ENCODE data around the gene CHI3L2. TPM values are rescaled to one million over a fixed set of nuclear protein-coding genes. Genes with fewer than 3 reads are reported as not detected.

Gene CHI3L2
- total and polyA plus RNA-seq, 11 donors = 1.0 to 23.0 (median 2.1) TPM; not detected in 1

DNA sequence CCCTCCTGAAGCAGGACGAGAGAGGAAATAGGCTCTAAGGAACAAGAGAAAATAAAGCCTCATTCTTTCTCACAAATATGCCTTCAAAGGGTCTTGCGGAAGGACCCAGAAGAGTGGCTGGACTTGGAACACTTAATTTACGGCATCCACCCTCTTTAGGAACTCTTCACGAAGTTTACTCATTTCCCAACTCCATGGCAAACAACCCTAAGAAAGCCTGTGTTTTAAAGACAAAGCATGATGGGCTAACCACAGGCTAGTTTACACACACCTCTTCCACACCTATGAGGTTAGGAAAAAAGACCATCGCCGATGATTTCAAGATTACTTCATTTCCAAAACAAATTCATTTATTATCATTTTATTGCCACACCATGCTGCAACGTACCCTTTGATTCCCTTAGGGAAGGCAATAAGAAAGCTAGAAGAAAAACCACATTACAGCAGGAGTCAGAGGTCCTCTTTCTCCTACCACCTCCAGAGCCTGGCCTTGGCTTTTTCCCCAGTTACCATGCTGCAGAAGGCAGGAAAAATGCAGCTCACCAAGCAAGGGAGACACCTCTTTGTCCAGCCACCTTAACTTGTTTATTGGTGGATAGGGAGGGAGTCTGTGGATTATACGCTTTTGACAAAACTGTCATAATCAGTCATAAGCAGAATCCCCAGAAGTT lies 29.6 kb downstream of the CHI3L2 start:
- peaks cover 0 to 3% (median 0%) of the 10 kb centered on the region in 12 donors for H3K9me3 ChIP-seq
- 82 to 87% (median 86%) methylated on average over 8 of the region's 8 CpGs for WGBS, 4 donors

DNA sequence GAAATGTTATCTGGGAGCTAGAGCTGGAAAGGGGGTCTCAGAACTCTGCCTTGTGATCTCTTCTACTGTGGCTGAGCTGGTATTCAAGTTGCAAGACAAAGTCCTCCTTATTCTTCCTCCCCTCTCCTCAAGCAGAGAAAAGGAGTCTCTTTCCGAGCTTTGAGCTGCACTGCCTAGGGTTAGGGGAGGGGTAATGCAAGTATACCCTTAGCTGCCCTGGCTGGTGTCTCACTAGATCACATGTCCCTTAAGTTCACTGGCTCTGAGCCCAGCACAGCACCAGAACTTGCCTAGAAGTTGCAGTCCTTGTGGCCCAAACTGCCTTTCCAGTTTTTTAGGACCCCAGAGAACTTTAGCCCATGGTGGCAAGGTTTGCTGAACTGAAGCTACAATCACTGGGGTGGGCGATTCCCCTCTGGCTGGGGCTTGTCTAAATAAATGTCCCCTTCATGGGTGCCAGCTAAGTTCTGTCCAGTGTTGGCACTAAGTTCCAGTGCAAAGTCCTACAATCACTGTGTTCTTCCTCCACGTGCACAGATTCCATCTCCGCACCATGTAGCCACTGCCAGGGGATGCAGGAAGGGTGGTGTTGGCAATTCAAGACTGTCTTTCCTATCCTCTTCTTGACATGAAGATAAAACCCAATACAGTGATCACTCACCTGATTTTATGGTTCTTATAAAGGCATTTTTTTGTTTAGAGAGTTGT lies 40.4 kb downstream of the CHI3L2 start:
- H3K4me3 ChIP-seq = no peak overlapping the region
- no peaks in the 10 kb centered on the region for H3K36me3 ChIP-seq
- TF ChIP-seq, protein P1, sequence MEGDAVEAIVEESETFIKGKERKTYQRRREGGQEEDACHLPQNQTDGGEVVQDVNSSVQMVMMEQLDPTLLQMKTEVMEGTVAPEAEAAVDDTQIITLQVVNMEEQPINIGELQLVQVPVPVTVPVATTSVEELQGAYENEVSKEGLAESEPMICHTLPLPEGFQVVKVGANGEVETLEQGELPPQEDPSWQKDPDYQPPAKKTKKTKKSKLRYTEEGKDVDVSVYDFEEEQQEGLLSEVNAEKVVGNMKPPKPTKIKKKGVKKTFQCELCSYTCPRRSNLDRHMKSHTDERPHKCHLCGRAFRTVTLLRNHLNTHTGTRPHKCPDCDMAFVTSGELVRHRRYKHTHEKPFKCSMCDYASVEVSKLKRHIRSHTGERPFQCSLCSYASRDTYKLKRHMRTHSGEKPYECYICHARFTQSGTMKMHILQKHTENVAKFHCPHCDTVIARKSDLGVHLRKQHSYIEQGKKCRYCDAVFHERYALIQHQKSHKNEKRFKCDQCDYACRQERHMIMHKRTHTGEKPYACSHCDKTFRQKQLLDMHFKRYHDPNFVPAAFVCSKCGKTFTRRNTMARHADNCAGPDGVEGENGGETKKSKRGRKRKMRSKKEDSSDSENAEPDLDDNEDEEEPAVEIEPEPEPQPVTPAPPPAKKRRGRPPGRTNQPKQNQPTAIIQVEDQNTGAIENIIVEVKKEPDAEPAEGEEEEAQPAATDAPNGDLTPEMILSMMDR (IDR thresholded peaks at IDR 0.05) = no peak
- no peak for TF ChIP-seq POLR2A (IDR thresholded peaks at IDR 0.05)
- peaks cover 0 to 48% (median 29%) of the 10 kb centered on the region in 9 donors for H3K27me3 ChIP-seq
- peaks cover 0 to 12% (median 0%) of the 10 kb centered on the region in 12 donors for H3K9me3 ChIP-seq
- intact Hi-C loops (cut with DNase I) = no loop called here
- DNase-seq (no peak), ATAC-seq (no peak)
- H3K27ac ChIP-seq = no peak overlapping the region
- H3K4me1 ChIP-seq = peaks cover 0 to 10% (median 2%) of the 10 kb centered on the region in 12 donors
- WGBS, 4 donors = 60 to 81% (median 75%) methylated on average over 3 to 4 of the region's 4 CpGs

More for the DNA sequence above, 29.6 kb downstream of the CHI3L2 start:
- H3K27ac ChIP-seq = no peak overlapping the region
- no peak for TF ChIP-seq POLR2A (IDR thresholded peaks at IDR 0.05)
- no peak overlapping the region for H3K4me3 ChIP-seq
- H3K36me3 ChIP-seq = no peaks in the 10 kb centered on the region
- ATAC-seq = no peak
- H3K27me3 ChIP-seq = peaks cover 0 to 3% (median 0%) of the 10 kb centered on the region in 9 donors
- no peaks in the 10 kb centered on the region for H3K4me1 ChIP-seq
- intact Hi-C loops (cut with DNase I) = no loop called here
- no peak for DNase-seq

DNA sequence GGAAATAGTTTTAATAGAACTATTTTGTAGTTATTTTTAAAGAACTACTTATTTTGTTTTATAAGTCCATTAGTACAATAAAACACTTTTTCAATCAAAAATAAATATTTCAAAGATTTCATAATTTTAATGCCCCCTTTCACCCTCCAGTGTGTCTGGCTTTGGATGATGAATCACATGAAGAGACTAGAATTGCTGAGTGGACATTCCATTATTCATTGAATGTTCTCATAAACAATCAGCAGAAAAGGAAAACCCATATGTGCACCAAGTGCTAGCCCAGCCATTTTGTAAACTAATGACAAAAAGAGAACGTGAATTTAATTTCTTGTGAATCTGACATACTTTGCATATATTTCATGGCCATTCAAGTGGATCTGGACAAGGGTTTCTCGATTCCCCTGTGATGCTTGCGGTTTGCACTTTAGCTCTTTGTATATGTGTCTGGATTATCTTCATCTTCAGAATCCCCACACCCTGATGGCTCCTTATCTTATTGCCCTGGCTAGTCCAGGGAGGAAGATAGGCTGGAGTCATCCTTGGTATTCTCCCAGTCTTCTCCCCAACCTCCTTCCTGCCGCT lies 42.4 kb downstream of the CHI3L2 start:
- ATAC-seq (no peak), DNase-seq (no peak)
- TF ChIP-seq, protein P1 (IDR thresholded peaks at IDR 0.05) = no peak
- no peak for TF ChIP-seq POLR2A (IDR thresholded peaks at IDR 0.05)
- WGBS, 4 donors = 90 to 94% (median 91%) methylated on average over 4 of the region's 4 CpGs
- no peak overlapping the region for H3K4me3 ChIP-seq
- peaks cover 0 to 15% (median 2%) of the 10 kb centered on the region in 12 donors for H3K4me1 ChIP-seq
- no peaks in the 10 kb centered on the region for H3K36me3 ChIP-seq
- no peak overlapping the region for H3K27ac ChIP-seq
- intact Hi-C loops (cut with DNase I) = no loop called here
- peaks cover 0 to 46% (median 29%) of the 10 kb centered on the region in 9 donors for H3K27me3 ChIP-seq
- H3K9me3 ChIP-seq = peaks cover 0 to 6% (median 0%) of the 10 kb centered on the region in 12 donors

DNA sequence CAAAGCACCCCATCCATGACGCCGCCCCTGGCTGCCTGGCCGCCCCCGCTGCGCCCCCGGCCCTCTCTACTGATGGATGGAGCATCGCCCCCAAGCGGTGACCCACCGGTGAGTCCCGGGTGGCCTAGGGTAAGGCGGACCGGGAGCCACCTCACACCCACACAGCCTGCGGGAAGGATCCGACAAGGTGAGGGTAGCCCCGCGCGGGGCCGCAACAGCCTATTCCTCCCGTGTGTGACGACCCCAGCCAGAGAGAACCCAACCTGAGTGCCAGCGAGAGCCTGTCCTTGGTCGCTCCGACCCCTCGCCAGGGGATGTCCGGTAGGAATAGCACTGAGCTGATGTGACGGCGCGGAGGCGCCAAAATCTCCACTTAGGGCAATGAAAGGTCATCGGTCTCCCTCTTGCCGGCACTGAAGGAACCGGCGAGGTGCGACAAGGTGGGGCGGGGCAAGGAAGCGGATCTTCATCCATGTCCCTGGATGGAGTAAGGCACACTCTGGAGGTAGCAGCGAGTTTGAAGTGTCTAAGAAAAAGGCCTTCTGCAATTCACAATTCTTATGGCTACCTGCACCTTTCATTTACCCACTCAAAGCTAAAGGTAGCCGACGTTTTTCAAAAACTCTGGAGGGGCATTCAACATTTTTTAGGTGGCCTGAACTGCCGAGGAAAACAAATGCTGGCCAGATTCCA lies 43.4 kb downstream of the CHI3L2 start:
- H3K27ac ChIP-seq = no peak overlapping the region
- H3K27me3 ChIP-seq = peaks cover 0 to 46% (median 29%) of the 10 kb centered on the region in 9 donors
- H3K9me3 ChIP-seq = no peaks in the 10 kb centered on the region
- ATAC-seq (no peak), DNase-seq (peak in 1 of 5 donors; percentile 51)
- intact Hi-C loops (cut with DNase I) = no loop called here
- peak overlapping the region in 1 of 12 donors; percentile 6 for H3K4me3 ChIP-seq
- peaks cover 0 to 16% (median 2%) of the 10 kb centered on the region in 12 donors for H3K4me1 ChIP-seq
- WGBS, 4 donors = 6 to 8% (median 7%) methylated on average over 23 to 40 of the region's 40 CpGs
- H3K36me3 ChIP-seq = no peaks in the 10 kb centered on the region
- no peak for TF ChIP-seq POLR2A (IDR thresholded peaks at IDR 0.05)
- TF ChIP-seq, protein P1 (IDR thresholded peaks at IDR 0.05) = no peak

Data from heart left ventricle (tissue), 16 donors.